BJ (cell line): ENCODE data around the gene PIK3R6. TPM values are rescaled to one million over a fixed set of nuclear protein-coding genes. Genes with fewer than 3 reads are reported as not detected.

Experiments
- CTCF ChIA-PET: fragments of 350-600 bp; formaldehyde crosslinking; extraction: SDS; loops from one replicate; lab custom pipeline; 2021; ENCODE audit warnings: antibody characterized with exemption, inconsistent platforms; lab: Yijun Ruan, JAX
- POLR2A ChIA-PET: fragments of 300-600 bp; sonication (Branson Sonifier 250); formaldehyde crosslinking; extraction: SDS; loops from one replicate; lab custom pipeline; 2021; ENCODE audit warnings: antibody characterized with exemption; lab: Charles Lee
- DNase-seq: peaks from one replicate; pipeline ENCODE4 v3.0.0-alpha.2; 2011; ENCODE audit warnings: low read depth
- H3K27me3 ChIP-seq: 2 replicates; pipeline ENCODE4 v1.6.0; 2011; ENCODE audit warnings: low read length; ENCODE audit not compliant: control insufficient read depth, insufficient read depth
- H3K36me3 ChIP-seq: 2 replicates; pipeline ENCODE4 v1.5.1; 2011; ENCODE audit warnings: low read length; ENCODE audit not compliant: control insufficient read depth, insufficient read depth
- H3K4me3 ChIP-seq: 2 replicates; pipeline ENCODE4 v1.5.1; 2011; ENCODE audit warnings: low read depth, mild to moderate bottlenecking, control low read depth, low read length
- polyA plus RNA-seq: library from polyadenylated mRNA; depleted of rRNA; stranded (reverse); fragments of >200 nt; gene quantifications from 2 replicates; pipeline ENCODE4 v1.2.3, GENCODE V29; 2011
- TF ChIP-seq, protein P1 (sequence below): IDR thresholded peaks from 2 replicates; pipeline ENCODE4 v1.5.1; 2011; ENCODE audit warnings: low read depth, mild to moderate bottlenecking, control low read depth, inconsistent platforms, low read length, moderate library complexity; ENCODE audit not compliant: insufficient read depth

PIK3R6 gene
- polyA plus RNA-seq, 1 experiment, result not detected

GRCh38 chr17:8798176-8798845 is 69.2 kb downstream of the PIK3R6 start:
- Histone ChIP-seq H3K27me3 (peaks cover 8% of the 10 kb centered on the region), H3K36me3 (no peaks in the 10 kb centered on the region), H3K4me3 (no peak overlapping the region)
- CTCF ChIA-PET, result interaction anchor here (0.8 to 2.1 kb wide), 4 partner anchors 11 to 97 kb away, joined by 3 to 9 read pairs (median 6); no protein-coding TSS in a partner anchor
- DNase-seq, result no peak
- POLR2A ChIA-PET, result no interaction called here
- TF ChIP-seq, protein P1, sequence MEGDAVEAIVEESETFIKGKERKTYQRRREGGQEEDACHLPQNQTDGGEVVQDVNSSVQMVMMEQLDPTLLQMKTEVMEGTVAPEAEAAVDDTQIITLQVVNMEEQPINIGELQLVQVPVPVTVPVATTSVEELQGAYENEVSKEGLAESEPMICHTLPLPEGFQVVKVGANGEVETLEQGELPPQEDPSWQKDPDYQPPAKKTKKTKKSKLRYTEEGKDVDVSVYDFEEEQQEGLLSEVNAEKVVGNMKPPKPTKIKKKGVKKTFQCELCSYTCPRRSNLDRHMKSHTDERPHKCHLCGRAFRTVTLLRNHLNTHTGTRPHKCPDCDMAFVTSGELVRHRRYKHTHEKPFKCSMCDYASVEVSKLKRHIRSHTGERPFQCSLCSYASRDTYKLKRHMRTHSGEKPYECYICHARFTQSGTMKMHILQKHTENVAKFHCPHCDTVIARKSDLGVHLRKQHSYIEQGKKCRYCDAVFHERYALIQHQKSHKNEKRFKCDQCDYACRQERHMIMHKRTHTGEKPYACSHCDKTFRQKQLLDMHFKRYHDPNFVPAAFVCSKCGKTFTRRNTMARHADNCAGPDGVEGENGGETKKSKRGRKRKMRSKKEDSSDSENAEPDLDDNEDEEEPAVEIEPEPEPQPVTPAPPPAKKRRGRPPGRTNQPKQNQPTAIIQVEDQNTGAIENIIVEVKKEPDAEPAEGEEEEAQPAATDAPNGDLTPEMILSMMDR, result no peak

DNA sequence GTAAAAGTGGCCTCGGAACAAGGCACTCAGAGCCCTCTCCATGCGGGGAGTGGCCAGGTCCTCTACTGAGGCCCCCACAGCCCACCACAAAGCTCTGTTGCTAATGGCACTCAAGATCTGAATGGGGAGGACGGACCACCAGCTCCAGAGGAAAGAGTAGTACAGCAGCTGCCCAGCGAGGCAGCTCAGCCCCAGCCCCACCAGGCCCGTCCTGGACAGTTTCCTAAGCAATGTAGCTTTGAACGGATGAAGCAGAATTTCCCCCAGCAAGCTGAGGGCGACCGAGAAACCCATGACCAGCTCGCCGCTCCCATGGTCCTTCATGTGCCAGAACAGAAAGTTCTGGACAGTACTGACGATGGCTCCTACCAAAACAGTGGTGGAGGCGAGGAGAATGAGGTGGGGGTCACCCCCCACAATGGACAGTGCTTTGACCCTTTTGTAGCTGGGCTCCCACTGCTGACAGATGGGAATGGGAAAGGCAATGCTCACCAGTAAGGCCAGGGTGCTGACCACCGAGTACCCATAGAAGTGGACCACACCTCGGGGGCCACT is 69.8 kb downstream of the PIK3R6 start:
- H3K27me3 ChIP-seq, result peaks cover 8% of the 10 kb centered on the region
- no peaks in the 10 kb centered on the region for H3K36me3 ChIP-seq
- no peak overlapping the region for H3K4me3 ChIP-seq
- TF ChIP-seq, protein P1, result no peak
- ChIA-PET CTCF (interaction anchor here (1.9 to 2.1 kb wide), 2 partner anchors 12 to 98 kb away, joined by 8 to 9 read pairs; no protein-coding TSS in a partner anchor), POLR2A (no interaction called here)
- DNase-seq, result no peak

DNA sequence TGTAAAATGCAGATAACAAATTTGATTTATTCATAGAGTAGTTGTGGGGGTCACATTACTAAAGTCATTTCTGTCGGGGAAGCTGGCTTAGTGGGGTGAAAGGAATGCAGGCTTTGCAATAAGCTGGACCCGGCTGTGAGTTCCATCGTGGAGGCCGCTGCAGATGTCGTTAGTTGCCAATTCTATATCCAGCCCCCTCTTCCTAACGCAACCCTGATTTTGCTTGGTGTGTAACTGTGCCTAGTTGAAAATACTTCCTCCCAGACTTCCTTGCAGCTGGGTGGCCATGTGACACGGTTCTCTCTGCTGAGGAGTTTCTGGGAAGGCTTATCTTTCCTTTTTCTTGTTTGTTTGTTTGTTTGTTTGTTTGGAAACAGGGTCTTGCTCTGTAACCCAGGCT is 72.8 kb downstream of the PIK3R6 start:
- CTCF ChIA-PET, result interaction anchor here (1.5 to 1.9 kb wide), 2 partner anchors 9 to 12 kb away, joined by 8 to 10 read pairs; no protein-coding TSS in a partner anchor
- no peak for DNase-seq
- POLR2A ChIA-PET, result interaction anchor here (0.6 kb wide), 1 partner anchor 237 kb away, joined by 3 read pairs; no protein-coding TSS in a partner anchor
- Histone ChIP-seq H3K4me3 (no peak overlapping the region), H3K27me3 (peaks cover 8% of the 10 kb centered on the region), H3K36me3 (no peaks in the 10 kb centered on the region)
- TF ChIP-seq, protein P1, result no peak

DNA sequence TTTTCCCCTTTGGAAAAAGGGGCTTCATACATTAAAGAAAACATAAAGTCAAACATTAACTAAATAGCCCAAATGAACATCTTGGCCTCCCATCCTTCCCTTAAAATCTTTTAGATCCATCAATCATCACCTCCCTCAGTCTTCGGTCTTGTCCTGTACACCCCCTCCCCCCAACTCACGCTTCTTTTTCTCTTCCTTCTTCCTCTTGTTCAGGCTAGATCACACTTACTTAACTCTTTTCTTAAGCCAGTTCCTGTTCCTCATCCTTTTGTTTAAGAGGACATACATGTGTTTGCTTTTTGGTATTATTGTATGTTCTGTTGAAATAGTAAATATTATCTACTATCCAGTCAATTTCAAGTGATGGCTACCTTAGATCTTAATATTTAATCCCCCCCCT is 73.8 kb downstream of the PIK3R6 start:
- H3K4me3 ChIP-seq, result no peak overlapping the region
- TF ChIP-seq, protein P1, result no peak
- no peak for DNase-seq
- ChIA-PET CTCF (interaction anchor here (1.9 kb wide), 1 partner anchor 8 kb away, joined by 10 read pairs; no protein-coding TSS in a partner anchor), POLR2A (no interaction called here)
- H3K36me3 ChIP-seq, result no peaks in the 10 kb centered on the region
- H3K27me3 ChIP-seq, result peaks cover 6% of the 10 kb centered on the region

DNA sequence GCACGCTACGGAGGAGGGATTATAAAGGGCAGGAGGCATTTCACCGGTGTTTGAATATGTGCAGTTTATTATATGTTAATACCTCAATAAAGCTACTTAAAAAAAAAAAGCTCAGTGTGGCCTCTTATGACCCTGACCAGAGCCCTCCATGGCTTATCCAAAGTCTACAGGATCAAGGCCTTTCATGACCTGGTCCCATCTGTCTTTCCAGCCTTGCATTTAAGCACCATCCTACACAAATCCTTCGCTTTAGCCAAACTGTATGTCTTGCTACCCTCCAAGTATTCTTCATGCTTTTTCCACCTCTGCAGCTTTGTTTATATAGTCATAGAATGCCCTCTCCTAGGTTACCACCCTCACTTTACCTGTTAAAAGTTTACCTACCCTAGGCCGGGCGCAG is 74.8 kb downstream of the PIK3R6 start:
- no peak for DNase-seq
- TF ChIP-seq, protein P1, result no peak
- Histone ChIP-seq H3K36me3 (no peaks in the 10 kb centered on the region), H3K4me3 (no peak overlapping the region), H3K27me3 (no peaks in the 10 kb centered on the region)
- ChIA-PET POLR2A (no interaction called here), CTCF (interaction anchor here (0.7 kb wide), 1 partner anchor 13 kb away, joined by 4 read pairs; no protein-coding TSS in a partner anchor)
